H1 (cell line): Measurements from ENCODE around the gene HIVEP2. TPM values are rescaled to one million over a fixed set of nuclear protein-coding genes. Genes with fewer than 3 reads are reported as not detected.
A peak's percentile ranks its signal among the peaks of the same experiment; 100 is the strongest.

ENCODE experiments used
- CTCF ChIA-PET: fragments of 300-600 bp; sonication (Branson Sonifier 250); formaldehyde crosslinking; loops from one replicate; lab custom pipeline; 2021; ENCODE audit not compliant: partially characterized antibody; lab: Charles Lee
- POLR2A ChIA-PET: fragments of 300-600 bp; sonication (Branson Sonifier 250); formaldehyde crosslinking; loops from one replicate; lab custom pipeline; 2021; ENCODE audit warnings: inconsistent platforms; ENCODE audit not compliant: partially characterized antibody; lab: Charles Lee
- DNase-seq, 2 experiments: peaks; one replicate each; pipeline versions ENCODE4 v3.0.0 to v3.0.0-alpha.2; 2010 to 2022; ENCODE audit warnings: low spot score in 2 of 2, low read depth in 1 of 2, mixed read lengths in 1 of 2
- FAIRE-seq: peaks from 2 replicates; lab custom pipeline; 2011; peaks lifted over from hg19 to GRCh38; lab: Jason Lieb, UNC
- H2AFZ ChIP-seq: 2 replicates; pipeline ENCODE4 v1.8.1; 2012; ENCODE audit warnings: low read length, inconsistent platforms
- H2AK5ac ChIP-seq: 2 replicates; pipeline ENCODE4 v1.6.1; 2013; ENCODE audit warnings: low read depth, low read length
- H2BK120ac ChIP-seq: replicated peaks from 2 replicates; pipeline ENCODE3; 2013; ENCODE audit warnings: low read depth, low read length, inconsistent platforms
- H2BK12ac ChIP-seq: 2 replicates; pipeline ENCODE4 v1.6.1; 2013; ENCODE audit warnings: low read depth, low read length
- H2BK15ac ChIP-seq: 2 replicates; pipeline ENCODE4 v1.6.1; 2013; ENCODE audit warnings: low read length
- H2BK20ac ChIP-seq: 2 replicates; pipeline ENCODE4 v1.6.1; 2013; ENCODE audit warnings: low read length
- H2BK5ac ChIP-seq: 2 replicates; pipeline ENCODE4 v1.6.1; 2013; ENCODE audit warnings: low read depth, low read length
- H3K14ac ChIP-seq: 2 replicates; pipeline ENCODE4 v1.6.1; 2013; ENCODE audit warnings: inconsistent platforms; ENCODE audit not compliant: insufficient read length
- H3K18ac ChIP-seq: 2 replicates; pipeline ENCODE4 v1.6.1; 2013; ENCODE audit warnings: low read length; ENCODE audit errors: extremely low read depth
- H3K23ac ChIP-seq: 2 replicates; pipeline ENCODE4 v1.6.1; 2013; ENCODE audit warnings: inconsistent platforms; ENCODE audit not compliant: insufficient read length
- H3K23me2 ChIP-seq: 2 replicates; pipeline ENCODE4 v1.6.1; 2013; ENCODE audit warnings: low read depth, low read length
- H3K27ac ChIP-seq: 2 replicates; pipeline ENCODE4 v1.6.1; 2011; ENCODE audit warnings: low read depth, low read length, inconsistent platforms
- H3K27me3 ChIP-seq, 4 experiments: replicated peaks in 1 of 4; 1 replicate in 1 of 4; 2 replicates in 3 of 4; pipeline versions ENCODE4 v1.6.1 to v1.8.1; 2011 to 2013; ENCODE audit warnings: low read length in 3 of 4, mild to moderate bottlenecking in 3 of 4, inconsistent platforms in 2 of 4, mixed read lengths in 2 of 4, moderate library complexity in 1 of 4; ENCODE audit not compliant: control insufficient read depth in 3 of 4, insufficient read depth in 3 of 4; ENCODE audit errors: extremely low read depth in 1 of 4
- H3K36me3 ChIP-seq, 4 experiments: 2 replicates each; pipeline versions ENCODE4 v1.6.1 to v1.8.1; 2011 to 2013; ENCODE audit warnings: mild to moderate bottlenecking in 4 of 4, low read length in 3 of 4, moderate library complexity in 2 of 4, control low read depth in 1 of 4, inconsistent platforms in 1 of 4; ENCODE audit not compliant: insufficient read depth in 4 of 4, control insufficient read depth in 2 of 4
- H3K4ac ChIP-seq: replicated peaks from 2 replicates; pipeline ENCODE3; 2013; ENCODE audit warnings: low read length, low read depth, mixed read lengths, inconsistent platforms; ENCODE audit not compliant: insufficient read length
- H3K4me1 ChIP-seq, 4 experiments: replicated peaks in 1 of 4; 1 replicate in 1 of 4; 2 replicates in 3 of 4; pipeline versions ENCODE4 v1.6.1 to v1.8.1; 2011 to 2013; ENCODE audit warnings: low read length in 3 of 4, inconsistent platforms in 2 of 4, mixed read lengths in 1 of 4; ENCODE audit not compliant: insufficient read depth in 4 of 4, control insufficient read depth in 3 of 4
- H3K4me2 ChIP-seq, 2 experiments: 2 replicates each; pipeline versions ENCODE4 v1.6.1 to v1.8.1; 2011 to 2013; ENCODE audit warnings: low read depth in 2 of 2, low read length in 2 of 2, control low read depth in 1 of 2, inconsistent platforms in 1 of 2, mild to moderate bottlenecking in 1 of 2; ENCODE audit not compliant: insufficient read depth in 1 of 2
- H3K4me3 ChIP-seq, 4 experiments: fragments of 200-600, 300-600 bp in 1 of 4; sonication (generic), shearing (Covaris generic), sonication (Bioruptor Twin) in 1 of 4; 2 replicates each; pipeline versions ENCODE4 v1.5.1 to v1.8.1; 2011 to 2016; ENCODE audit warnings: low read length in 4 of 4, low read depth in 3 of 4, control low read depth in 2 of 4, inconsistent platforms in 2 of 4, mild to moderate bottlenecking in 2 of 4, mixed read lengths in 1 of 4, moderate library complexity in 1 of 4; ENCODE audit not compliant: insufficient read depth in 2 of 4; ENCODE audit errors: extremely low read depth in 1 of 4
- H3K56ac ChIP-seq: replicated peaks from 2 replicates; pipeline ENCODE3; 2013; ENCODE audit warnings: low read depth, mild to moderate bottlenecking, mixed read lengths, low read length, inconsistent platforms; ENCODE audit not compliant: insufficient read length
- H3K79me1 ChIP-seq: 2 replicates; pipeline ENCODE4 v1.6.1; 2013; ENCODE audit warnings: low read depth, low read length, control low read depth
- H3K79me2 ChIP-seq, 2 experiments: 2 replicates each; pipeline versions ENCODE4 v1.6.1 to v1.8.1; 2012 to 2013; ENCODE audit warnings: low read length in 2 of 2, mild to moderate bottlenecking in 2 of 2, inconsistent platforms in 1 of 2; ENCODE audit not compliant: insufficient read depth in 2 of 2, control insufficient read depth in 1 of 2
- H3K9ac ChIP-seq, 4 experiments: replicated peaks in 1 of 4; 1 replicate in 1 of 4; 2 replicates in 3 of 4; pipeline versions ENCODE4 v1.6.1 to v1.8.1; 2011 to 2013; ENCODE audit warnings: low read depth in 3 of 4, low read length in 3 of 4, control low read depth in 2 of 4, mild to moderate bottlenecking in 2 of 4, moderate library complexity in 2 of 4, inconsistent platforms in 1 of 4; ENCODE audit errors: extremely low read depth in 1 of 4
- H3K9me3 ChIP-seq, 2 experiments: 2 replicates each; pipeline versions ENCODE4 v1.6.1 to v1.8.1; 2012 to 2013; ENCODE audit warnings: mild to moderate bottlenecking in 2 of 2, moderate library complexity in 2 of 2, control low read depth in 1 of 2, inconsistent platforms in 1 of 2, low read depth in 1 of 2, low read length in 1 of 2, mixed read lengths in 1 of 2; ENCODE audit not compliant: insufficient read depth in 2 of 2
- H4K20me1 ChIP-seq, 2 experiments: replicated peaks in 1 of 2; 2 replicates each; pipeline versions ENCODE3 to v1.8.1; 2011 to 2013; ENCODE audit warnings: inconsistent platforms in 2 of 2, low read length in 2 of 2, mild to moderate bottlenecking in 1 of 2; ENCODE audit not compliant: insufficient read depth in 2 of 2, control insufficient read depth in 1 of 2
- H4K5ac ChIP-seq: 2 replicates; pipeline ENCODE4 v1.6.1; 2013; ENCODE audit warnings: low read length, low read depth, mixed read lengths, inconsistent platforms; ENCODE audit not compliant: insufficient read length
- H4K8ac ChIP-seq: 2 replicates; pipeline ENCODE4 v1.8.0; 2013; ENCODE audit warnings: mild to moderate bottlenecking, moderate library complexity, low read length, inconsistent platforms; ENCODE audit not compliant: insufficient read depth; ENCODE audit errors: extremely low read depth
- H4K91ac ChIP-seq: replicated peaks from 2 replicates; pipeline ENCODE3; 2013; ENCODE audit warnings: low read length, mixed read lengths, inconsistent platforms; ENCODE audit not compliant: insufficient read length
- BACH1 ChIP-seq: IDR thresholded peaks from 2 replicates; pipeline ENCODE4 v1.6.1; 2012; ENCODE audit warnings: low read length, improper control_type of control experiment
- CBX5 ChIP-seq: fragments of 300-800, 300-1000 bp; sonication (generic); IDR thresholded peaks from 2 replicates; pipeline ENCODE4 v1.7.1; 2016; ENCODE audit warnings: antibody characterized with exemption, low read length, low read depth
- GABPA ChIP-seq: IDR thresholded peaks from 2 replicates; pipeline ENCODE4 v1.6.1; 2011; ENCODE audit warnings: mild to moderate bottlenecking, low read length, moderate library complexity, borderline replicate concordance; ENCODE audit not compliant: insufficient read depth
- GTF2F1 ChIP-seq: IDR thresholded peaks from 2 replicates; pipeline ENCODE4 v1.6.1; 2012; ENCODE audit warnings: low read depth, low read length, improper control_type of control experiment, borderline replicate concordance
- JUN ChIP-seq: IDR thresholded peaks from 2 replicates; pipeline ENCODE4 v1.6.1; 2011; ENCODE audit warnings: low read depth, mild to moderate bottlenecking, improper control_type of control experiment, low read length
- KDM1A ChIP-seq: fragments of 200-600, 300-600 bp; sonication (generic); IDR thresholded peaks from 2 replicates; pipeline ENCODE4 v1.7.1; 2016; ENCODE audit warnings: mild to moderate bottlenecking, low read length, borderline replicate concordance
- POLR2A ChIP-seq, 2 experiments: IDR thresholded peaks; 1 replicate in 1 of 2; 2 replicates in 1 of 2; pipeline ENCODE4 v1.6.1; 2011; ENCODE audit warnings: low read depth in 2 of 2, low read length in 2 of 2, mild to moderate bottlenecking in 2 of 2; ENCODE audit errors: control extremely low read depth in 1 of 2
- RFX5 ChIP-seq: IDR thresholded peaks from 2 replicates; pipeline ENCODE4 v1.6.1; 2011; ENCODE audit warnings: low read depth, low read length, improper control_type of control experiment, borderline replicate concordance
- SAP30 ChIP-seq: fragments of 300-600 bp; sonication (generic); IDR thresholded peaks from 2 replicates; pipeline ENCODE4 v1.7.1; 2012; ENCODE audit warnings: low read length, moderate library complexity, mild to moderate bottlenecking, inconsistent platforms; ENCODE audit not compliant: insufficient read depth, insufficient replicate concordance
- TAF7 ChIP-seq: optimal IDR thresholded peaks from 2 replicates; pipeline ENCODE3; 2011; ENCODE audit warnings: low read depth, mild to moderate bottlenecking, inconsistent platforms, low read length, moderate library complexity, borderline replicate concordance
- ZNF274 ChIP-seq: IDR thresholded peaks from 2 replicates; pipeline ENCODE4 v1.7.0; 2012; ENCODE audit warnings: low read length, borderline replicate concordance; ENCODE audit errors: extremely low read depth
- WGBS, 2 experiments: shearing (Covaris generic) in 1 of 2; methylation state at CpG; one replicate each; pipeline versions ENCODE4 v1.1.6 to v1.1.7; 2013 to 2015; ENCODE audit warnings: low lambda C conversion rate in 2 of 2, mixed read lengths in 2 of 2, inconsistent platforms in 1 of 2, low coverage in 1 of 2, missing lambda C conversion rate in 1 of 2; ENCODE audit not compliant: insufficient replicate concordance in 2 of 2, insufficient coverage in 1 of 2, insufficient read length in 1 of 2; ENCODE audit errors: extremely low coverage in 1 of 2, missing lambda C conversion rate in 1 of 2; 5-methylcytosine and 5-hydroxymethylcytosine counted together
- polyA plus RNA-seq, 7 experiments: library from polyadenylated mRNA; depleted of rRNA in 3 of 7; stranded (reverse) in 5 of 7; unstranded in 2 of 7; fragments of >200 nt in 5 of 7; fragments of 200-250 nt in 2 of 7; gene quantifications; 1 replicate in 5 of 7; 2 replicates in 1 of 7; 4 replicates in 1 of 7; pipeline versions ENCODE4 v1.2.1 to v1.2.3, GENCODE V29; 2011 to 2013; ENCODE audit warnings: missing spikeins in 2 of 7, mixed read lengths in 2 of 7
- total RNA-seq: library from RNA; stranded (reverse); fragmentation: NEBNext Ultra II Directional; extraction: Animal tissue kit (Norgen Biotek cat#: 25700); gene quantifications from 2 replicates; pipeline ENCODE4 v1.2.1, GENCODE V29; 2021

HIVEP2 gene
- total and polyA plus RNA-seq, 2 of the 8 experiments (the other 6 are each of a cell fraction or from before 2014, with no cell fraction given): 2.2 to 6.1 TPM

DNA sequence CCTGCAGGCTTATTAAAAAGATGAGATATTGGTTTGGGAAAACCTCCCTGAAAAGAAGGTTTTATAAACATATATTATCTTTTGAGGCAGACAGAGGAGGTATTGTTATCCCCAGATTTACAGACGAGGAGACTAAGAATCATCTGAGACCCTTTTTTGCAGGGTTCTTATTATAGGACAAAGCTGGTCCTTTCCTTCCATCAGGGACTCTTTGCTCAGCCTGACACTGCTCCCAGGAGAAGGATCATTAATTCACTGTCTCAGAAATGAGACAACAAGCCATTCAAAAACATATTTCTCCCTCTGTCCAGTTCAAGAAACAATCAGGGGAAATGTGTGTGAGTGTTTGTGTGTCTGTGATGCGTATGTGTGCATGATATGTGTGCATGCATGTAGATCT, 33.5 kb downstream of the HIVEP2 start:
- Histone ChIP-seq H3K14ac (no peak overlapping the region), H3K4me2 (peak overlapping the region in 1 of 2 experiments; percentile 33; a peak in 1 of 4 replicates), H2BK15ac (no peak overlapping the region), H3K4ac (no peak overlapping the region), H2AK5ac (peak overlapping the region; percentile 17; the same call in 1 of the 2 replicates), H4K91ac (peak overlapping the region; percentile 13), H3K79me1 (no peaks in the 10 kb centered on the region), H3K9ac (no peak overlapping the region), H3K23ac (no peak overlapping the region), H4K8ac (no peak overlapping the region), H3K4me1 (peaks cover 0 to 13% (median 9%) of the 10 kb centered on the region in 4 experiments; a peak in 4 of 7 replicates), H3K36me3 (peaks cover 0 to 5% (median 0%) of the 10 kb centered on the region in 4 experiments; a peak in 1 of 8 replicates), H2BK20ac (no peak overlapping the region), H3K56ac (no peak overlapping the region), H3K23me2 (no peaks in the 10 kb centered on the region; the same call in 1 of the 2 replicates), H2BK120ac (no peak overlapping the region), H3K27me3 (no peaks in the 10 kb centered on the region), H3K4me3 (no peak overlapping the region), H3K27ac (no peak overlapping the region), H2BK5ac (peak overlapping the region; percentile 48; the same call in 1 of the 2 replicates), H3K79me2 (peaks cover 0 to 13% of the 10 kb centered on the region in 2 experiments; a peak in 2 of 4 replicates), H2AFZ (no peak overlapping the region), H4K20me1 (no peaks in the 10 kb centered on the region), H2BK12ac (no peak overlapping the region), H3K18ac (peak overlapping the region; percentile 88; the same call in 1 of the 2 replicates), H4K5ac (no peak overlapping the region), H3K9me3 (peaks cover 3 to 8% of the 10 kb centered on the region in 2 experiments)
- FAIRE-seq (no peak), DNase-seq (no peak)
- ChIA-PET CTCF (no interaction called here), POLR2A (no interaction called here)
- no peak for TF ChIP-seq JUN
- TF ChIP-seq RFX5: no peak
- no peak for TF ChIP-seq GABPA
- no peak for TF ChIP-seq KDM1A
- no peak for TF ChIP-seq ZNF274
- no peak for TF ChIP-seq POLR2A (IDR thresholded peaks at IDR 0.05; ENCODE audit: control extremely low read depth in 1 of 2, low read depth in 2 of 2, low read length in 2 of 2)
- TF ChIP-seq SAP30: no peak
- TF ChIP-seq GTF2F1: no peak
- TF ChIP-seq TAF7: no peak
- no peak for TF ChIP-seq BACH1
- TF ChIP-seq CBX5: no peak
- WGBS, 2 experiments: 86% methylated on average over 2 of the region's 2 CpGs; no CpG with 5 or more reads in 1 of the 2 experiments
